ENCODE results near the gene SNX18. TPM values are rescaled to one million over a fixed set of nuclear protein-coding genes. Genes with fewer than 3 reads are reported as not detected.

SNX18 gene
- total and polyA plus RNA-seq, 2 of the 8 experiments (the other 6 are each of a cell fraction or from before 2014, with no cell fraction given): 5.8 to 17.7 TPM

DNA sequence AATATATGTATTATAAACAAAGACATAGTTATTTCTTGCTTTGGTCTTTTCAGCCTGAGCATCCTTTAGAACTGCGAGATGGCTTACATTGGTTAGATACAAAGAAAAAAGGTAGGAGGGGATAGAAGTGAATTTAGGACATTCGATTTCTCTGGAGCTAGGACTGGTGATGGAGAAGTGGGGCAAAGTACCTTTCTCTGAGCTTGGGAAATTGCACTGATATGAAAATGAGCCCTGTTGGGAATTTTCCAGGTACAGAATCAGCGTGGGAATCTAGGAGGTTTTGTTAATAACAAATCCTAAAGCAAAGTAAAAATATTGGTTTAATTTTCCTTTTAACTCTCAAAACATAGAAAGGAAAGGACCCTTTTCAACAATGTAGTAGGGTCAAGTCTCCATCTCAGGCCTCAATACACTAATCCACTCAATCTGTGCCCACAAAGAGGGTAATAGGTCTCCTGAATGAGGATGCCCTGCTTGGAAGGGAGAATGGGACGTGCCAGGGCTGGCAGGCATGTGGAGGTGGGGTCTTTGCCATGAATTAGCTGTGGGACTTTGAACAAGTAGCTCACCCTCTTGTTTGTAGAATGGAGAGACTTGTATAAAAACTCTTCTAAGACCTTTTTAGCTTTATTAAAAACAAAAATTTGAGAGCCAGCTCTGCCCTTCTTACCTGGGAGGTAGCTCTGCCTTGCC lies 17.7 kb downstream of the SNX18 start:
- Histone ChIP-seq H2BK5ac (ENCODE audit: low read depth, low read length) (no peak overlapping the region), H2AFZ (ENCODE audit: low read length) (no peak overlapping the region), H2AK5ac (ENCODE audit: low read depth, low read length) (no peak overlapping the region), H3K4me2 (ENCODE audit: insufficient read depth in 1 of 2, low read depth in 2 of 2, low read length in 2 of 2) (no peak overlapping the region), H2BK12ac (ENCODE audit: low read depth, low read length) (no peak overlapping the region), H3K4me1 (replicated peaks in 1 of 4; ENCODE audit: control insufficient read depth in 3 of 4, insufficient read depth in 4 of 4, low read length in 3 of 4) (peaks cover 1 to 8% (median 4%) of the 10 kb centered on the region in 4 experiments; a peak in 5 of 7 replicates), H3K18ac (ENCODE audit: extremely low read depth, low read length) (no peak overlapping the region), H3K79me1 (ENCODE audit: low read depth, low read length) (0 out of 2 replicates have a peak, but pooled peaks cover 2% of the 10 kb centered on the region), H3K36me3 (ENCODE audit: control insufficient read depth in 2 of 4, insufficient read depth in 4 of 4, low read length in 3 of 4) (no peaks in the 10 kb centered on the region), H2BK20ac (ENCODE audit: low read length) (no peak overlapping the region), H3K23ac (ENCODE audit: insufficient read length) (no peak overlapping the region), H4K20me1 (replicated peaks in 1 of 2; ENCODE audit: control insufficient read depth in 1 of 2, insufficient read depth in 2 of 2, low read length in 2 of 2) (no peaks in the 10 kb centered on the region), H3K23me2 (ENCODE audit: low read depth, low read length) (no peaks in the 10 kb centered on the region), H3K79me2 (ENCODE audit: control insufficient read depth in 1 of 2, insufficient read depth in 2 of 2, low read length in 2 of 2) (peaks cover 0 to 35% of the 10 kb centered on the region in 2 experiments; a peak in 3 of 4 replicates), H4K5ac (ENCODE audit: insufficient read length, low read depth, low read length) (no peak overlapping the region), H4K8ac (ENCODE audit: extremely low read depth, insufficient read depth, low read length) (no peak overlapping the region), H3K27ac (ENCODE audit: low read depth, low read length) (no peak overlapping the region), H3K9ac (replicated peaks in 1 of 4; ENCODE audit: extremely low read depth in 1 of 4, low read depth in 3 of 4, low read length in 3 of 4) (no peak overlapping the region), H3K4me3 (ENCODE audit: extremely low read depth in 1 of 4, insufficient read depth in 2 of 4, low read depth in 3 of 4, low read length in 4 of 4) (no peak overlapping the region), H3K27me3 (replicated peaks in 1 of 4; ENCODE audit: control insufficient read depth in 3 of 4, extremely low read depth in 1 of 4, insufficient read depth in 3 of 4, low read length in 3 of 4) (no peaks in the 10 kb centered on the region), H4K91ac (replicated peaks; ENCODE audit: insufficient read length, low read length) (no peak overlapping the region), H2BK15ac (ENCODE audit: low read length) (no peak overlapping the region), H3K4ac (replicated peaks; ENCODE audit: insufficient read length, low read depth, low read length) (no peak overlapping the region), H3K14ac (ENCODE audit: insufficient read length) (no peak overlapping the region), H2BK120ac (replicated peaks; ENCODE audit: low read depth, low read length) (no peak overlapping the region), H3K56ac (replicated peaks; ENCODE audit: insufficient read length, low read depth, low read length) (no peak overlapping the region), H3K9me3 (ENCODE audit: insufficient read depth in 2 of 2, low read depth in 1 of 2, low read length in 1 of 2) (no peaks in the 10 kb centered on the region)
- 95% methylated on average over 4 of the region's 4 CpGs; no CpG with 5 or more reads in 1 of the 2 experiments for WGBS, 2 experiments (ENCODE audit: extremely low coverage in 1 of 2, insufficient coverage in 1 of 2, insufficient read length in 1 of 2, insufficient replicate concordance in 2 of 2, low coverage in 1 of 2, low lambda C conversion rate in 2 of 2, missing lambda C conversion rate in 1 of 2)
- CTCF ChIA-PET (ENCODE audit: partially characterized antibody): interaction anchor here (0.7 to 1.9 kb wide), 4 partner anchors 9 to 366 kb away, joined by 3 to 5 read pairs (median 4); no protein-coding TSS in a partner anchor
- POLR2A ChIA-PET (ENCODE audit: partially characterized antibody): no interaction called here
- DNase-seq (ENCODE audit: low read depth in 1 of 2, low spot score in 2 of 2) (no peak), FAIRE-seq (no peak)
- no peak for TF ChIP-seq ASH2L (IDR thresholded peaks at IDR 0.05; ENCODE audit: low read length)
- TF ChIP-seq, protein P1, sequence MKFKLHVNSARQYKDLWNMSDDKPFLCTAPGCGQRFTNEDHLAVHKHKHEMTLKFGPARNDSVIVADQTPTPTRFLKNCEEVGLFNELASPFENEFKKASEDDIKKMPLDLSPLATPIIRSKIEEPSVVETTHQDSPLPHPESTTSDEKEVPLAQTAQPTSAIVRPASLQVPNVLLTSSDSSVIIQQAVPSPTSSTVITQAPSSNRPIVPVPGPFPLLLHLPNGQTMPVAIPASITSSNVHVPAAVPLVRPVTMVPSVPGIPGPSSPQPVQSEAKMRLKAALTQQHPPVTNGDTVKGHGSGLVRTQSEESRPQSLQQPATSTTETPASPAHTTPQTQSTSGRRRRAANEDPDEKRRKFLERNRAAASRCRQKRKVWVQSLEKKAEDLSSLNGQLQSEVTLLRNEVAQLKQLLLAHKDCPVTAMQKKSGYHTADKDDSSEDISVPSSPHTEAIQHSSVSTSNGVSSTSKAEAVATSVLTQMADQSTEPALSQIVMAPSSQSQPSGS (IDR thresholded peaks at IDR 0.05; ENCODE audit: low read length): no peak
- TF ChIP-seq TAF1 (IDR thresholded peaks at IDR 0.05; ENCODE audit: low read depth, low read length): no peak
- TF ChIP-seq GABPA (IDR thresholded peaks at IDR 0.05; ENCODE audit: borderline replicate concordance, insufficient read depth, low read length): no peak
- no peak for TF ChIP-seq SP2 (IDR thresholded peaks at IDR 0.05; ENCODE audit: low read length)
- no peak for TF ChIP-seq RFX5 (IDR thresholded peaks at IDR 0.05; ENCODE audit: borderline replicate concordance, low read depth, low read length)
- TF ChIP-seq, protein P2, sequence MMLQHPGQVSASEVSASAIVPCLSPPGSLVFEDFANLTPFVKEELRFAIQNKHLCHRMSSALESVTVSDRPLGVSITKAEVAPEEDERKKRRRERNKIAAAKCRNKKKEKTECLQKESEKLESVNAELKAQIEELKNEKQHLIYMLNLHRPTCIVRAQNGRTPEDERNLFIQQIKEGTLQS (IDR thresholded peaks at IDR 0.05; ENCODE audit: insufficient read depth, low read depth, low read length): no peak
- no peak for TF ChIP-seq SRF (IDR thresholded peaks at IDR 0.05; ENCODE audit: low read depth, low read length)
- TF ChIP-seq NANOG (IDR thresholded peaks at IDR 0.05; ENCODE audit: insufficient read depth, low read depth, low read length, poor library complexity, severe bottlenecking): no peak
- no peak for TF ChIP-seq BACH1 (IDR thresholded peaks at IDR 0.05; ENCODE audit: low read length)
- no peak for TF ChIP-seq CHD2 (IDR thresholded peaks at IDR 0.05; ENCODE audit: low read length)

Data from H1 (cell line).